HEK293 (cell line): ENCODE data around the gene RUFY4.

Source experiments
- CTCF ChIA-PET: fragments of 350-600 bp; formaldehyde crosslinking; extraction: SDS; loops from one replicate; lab custom pipeline; 2021; ENCODE audit warnings: antibody characterized with exemption; lab: Yijun Ruan, JAX
- POLR2A ChIA-PET: fragments of 300-600 bp; formaldehyde crosslinking; extraction: SDS; loops from one replicate; lab custom pipeline; 2020; ENCODE audit warnings: antibody characterized with exemption, inconsistent platforms; lab: Yijun Ruan, JAX
- H3K27ac ChIP-seq: fragments of 200-500 bp; sonication (Bioruptor generic); 2 replicates; pipeline ENCODE4 v1.5.1; 2014; ENCODE audit warnings: low read depth, low read length, control low read depth, inconsistent platforms; ENCODE audit errors: extremely low read depth
- H3K36me3 ChIP-seq, 2 experiments: fragments of 200-500 bp in 1 of 2; sonication (Bioruptor generic) in 1 of 2; 1 replicate in 1 of 2; 2 replicates in 1 of 2; pipeline ENCODE4 v1.5.1; 2014 to 2017; ENCODE audit warnings: inconsistent platforms in 2 of 2, low read length in 2 of 2; ENCODE audit not compliant: control insufficient read depth in 2 of 2, insufficient read depth in 1 of 2
- H3K4me1 ChIP-seq: fragments of 200-500 bp; sonication (Bioruptor generic); 2 replicates; pipeline ENCODE4 v1.5.1; 2014; ENCODE audit warnings: mild to moderate bottlenecking, low read length, inconsistent platforms; ENCODE audit not compliant: control insufficient read depth, insufficient read depth
- H3K4me3 ChIP-seq: 2 replicates; pipeline ENCODE4 v1.5.1; 2011; ENCODE audit warnings: low read depth, mild to moderate bottlenecking, control low read depth, low read length, moderate library complexity
- H3K9me3 ChIP-seq: fragments of 200-500 bp; sonication (Bioruptor generic); 2 replicates; pipeline ENCODE4 v1.5.1; 2014; ENCODE audit warnings: low read depth, low read length, inconsistent platforms; ENCODE audit not compliant: control insufficient read depth, insufficient read depth
- BCL11A ChIP-seq: fragments of 450-650 bp; formaldehyde crosslinking; IDR thresholded peaks from 2 replicates; pipeline ENCODE4 v1.5.1; 2016; ENCODE audit warnings: low read depth, missing biosample characterization, missing genetic modification characterization
- HOXC10 ChIP-seq: sonication (generic); formaldehyde crosslinking; IDR thresholded peaks from 2 replicates; pipeline ENCODE4 v1.8.1; 2023; ENCODE audit warnings: mild to moderate bottlenecking, missing genetic modification reagents
- PBX3 ChIP-seq: sonication (generic); formaldehyde crosslinking; IDR thresholded peaks from 2 replicates; pipeline ENCODE4 v1.8.1; 2022; ENCODE audit warnings: mild to moderate bottlenecking, moderate library complexity, missing genetic modification reagents
- ZNF174 ChIP-seq: fragments of 450-650 bp; formaldehyde crosslinking; IDR thresholded peaks from 2 replicates; pipeline ENCODE4 v1.5.0; 2017; ENCODE audit warnings: missing biosample characterization, mild to moderate bottlenecking, missing genetic modification characterization
- ZNF202 ChIP-seq: fragments of 450-650 bp; formaldehyde crosslinking; IDR thresholded peaks from 2 replicates; pipeline ENCODE4 v1.5.1; 2016; ENCODE audit warnings: missing biosample characterization, missing genetic modification characterization, borderline replicate concordance
- ZNF221 ChIP-seq: fragments of 450-650 bp; formaldehyde crosslinking; IDR thresholded peaks from 2 replicates; pipeline ENCODE4 v1.5.1; 2017; ENCODE audit warnings: missing biosample characterization, missing genetic modification characterization, borderline replicate concordance
- ZNF324 ChIP-seq: fragments of 450-650 bp; formaldehyde crosslinking; IDR thresholded peaks from 2 replicates; pipeline ENCODE4 v1.5.1; 2016; ENCODE audit warnings: missing biosample characterization, missing genetic modification characterization
- ZNF350 ChIP-seq: fragments of 450-650 bp; formaldehyde crosslinking; IDR thresholded peaks from 2 replicates; pipeline ENCODE4 v1.5.0; 2017; ENCODE audit warnings: missing biosample characterization, mild to moderate bottlenecking, missing genetic modification characterization
- ZNF362 ChIP-seq: fragments of 450-650 bp; formaldehyde crosslinking; IDR thresholded peaks from 2 replicates; pipeline ENCODE4 v1.5.1; 2016; ENCODE audit warnings: missing biosample characterization, missing genetic modification characterization
- ZNF391 ChIP-seq: fragments of 450-650 bp; formaldehyde crosslinking; IDR thresholded peaks from 2 replicates; pipeline ENCODE4 v1.5.1; 2016; ENCODE audit warnings: low read depth, missing biosample characterization, missing genetic modification characterization, borderline replicate concordance
- ZNF398 ChIP-seq: fragments of 450-650 bp; formaldehyde crosslinking; IDR thresholded peaks from 2 replicates; pipeline ENCODE4 v1.5.1; 2017; ENCODE audit warnings: missing biosample characterization, missing genetic modification characterization
- ZNF404 ChIP-seq: fragments of 450-650 bp; formaldehyde crosslinking; IDR thresholded peaks from 2 replicates; pipeline ENCODE4 v1.5.1; 2017; ENCODE audit warnings: missing biosample characterization, missing genetic modification characterization
- ZNF513 ChIP-seq: fragments of 450-650 bp; IDR thresholded peaks from 2 replicates; pipeline ENCODE4 v1.5.1; 2018; ENCODE audit warnings: missing biosample characterization, missing genetic modification characterization
- ZNF558 ChIP-seq: fragments of 450-650 bp; formaldehyde crosslinking; IDR thresholded peaks from 2 replicates; pipeline ENCODE4 v1.5.1; 2016; ENCODE audit warnings: missing biosample characterization, missing genetic modification characterization
- ZNF677 ChIP-seq: fragments of 450-650 bp; IDR thresholded peaks from 2 replicates; pipeline ENCODE4 v1.5.0; 2018; ENCODE audit warnings: missing biosample characterization, mild to moderate bottlenecking, missing genetic modification characterization, moderate library complexity
- ZNF692 ChIP-seq: fragments of 450-650 bp; formaldehyde crosslinking; IDR thresholded peaks from 2 replicates; pipeline ENCODE4 v1.5.1; 2016; ENCODE audit warnings: missing biosample characterization, missing genetic modification characterization
- ZNF785 ChIP-seq: fragments of 450-650 bp; formaldehyde crosslinking; IDR thresholded peaks from 2 replicates; pipeline ENCODE4 v1.5.1; 2016; ENCODE audit warnings: missing biosample characterization, missing genetic modification characterization
- ZSCAN5A ChIP-seq: fragments of 450-650 bp; formaldehyde crosslinking; IDR thresholded peaks from 2 replicates; pipeline ENCODE4 v1.5.1; 2016; ENCODE audit warnings: missing biosample characterization, missing genetic modification characterization

The RUFY4 gene

GRCh38 chr2:218138047-218138446 is 69.0 kb downstream of the RUFY4 start:
- no peaks in the 10 kb centered on the region for H3K9me3 ChIP-seq
- TF ChIP-seq ZNF398 (tag by site-specific recombination) = no peak
- no peak for TF ChIP-seq ZNF391 (tag by site-specific recombination)
- no peak for TF ChIP-seq ZNF324 (tag by site-specific recombination)
- no peak for TF ChIP-seq ZNF174 (tag by site-specific recombination)
- TF ChIP-seq BCL11A = no peak
- no peak for TF ChIP-seq ZNF221 (tag by site-specific recombination)
- TF ChIP-seq ZNF362 (tag by site-specific recombination) = no peak
- no peak for TF ChIP-seq ZNF785 (tag by site-specific recombination)
- no peak for TF ChIP-seq ZNF202 (tag by site-specific recombination)
- no peak for TF ChIP-seq ZSCAN5A (tag by site-specific recombination)
- no peak for TF ChIP-seq ZNF513
- no peak for TF ChIP-seq ZNF692
- TF ChIP-seq HOXC10 (CRISPR knock-in tag) = no peak
- TF ChIP-seq ZNF404 = no peak
- TF ChIP-seq PBX3 (CRISPR knock-in tag) = no peak
- no peak for TF ChIP-seq ZNF558
- TF ChIP-seq ZNF677 (tag by site-specific recombination) = no peak
- no peak for TF ChIP-seq ZNF350 (tag by site-specific recombination)
- TF ChIP-seq, all 188 proteins: peak for 0
- Histone ChIP-seq H3K4me1 (no peaks in the 10 kb centered on the region), H3K4me3 (no peak overlapping the region), H3K36me3 (no peaks in the 10 kb centered on the region), H3K27ac (no peak overlapping the region)
- CTCF ChIA-PET = no interaction called here
- POLR2A ChIA-PET = no interaction called here
